GM18861 (cell line): ENCODE measurements around the gene IL36B.

ENCODE experiments used
- ATAC-seq: cut with Tn5 transposase; IDR thresholded peaks from one replicate; pipeline ENCODE4 v1.9.1; 2021; ENCODE audit not compliant: unreplicated experiment

Gene IL36B

DNA sequence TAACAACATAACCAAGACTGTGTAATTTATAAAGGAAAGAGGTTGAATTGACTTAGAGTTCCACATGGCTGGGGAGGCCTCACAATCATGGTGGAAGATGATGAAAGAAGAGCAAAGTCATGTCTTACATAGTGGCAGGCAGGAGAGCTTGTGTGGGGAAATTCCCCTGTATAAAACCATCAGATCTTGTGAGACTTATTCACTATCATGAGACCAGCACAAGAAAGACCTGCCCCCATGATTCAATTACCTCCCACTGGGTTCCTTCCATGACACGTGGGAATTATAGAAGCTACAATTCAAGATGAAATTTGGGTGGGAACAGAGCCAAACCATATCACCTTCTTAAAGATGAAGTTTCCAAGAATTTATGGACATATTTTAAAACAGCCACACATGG, 3.9 kb upstream of the IL36B start:
- ATAC-seq = no peak

DNA sequence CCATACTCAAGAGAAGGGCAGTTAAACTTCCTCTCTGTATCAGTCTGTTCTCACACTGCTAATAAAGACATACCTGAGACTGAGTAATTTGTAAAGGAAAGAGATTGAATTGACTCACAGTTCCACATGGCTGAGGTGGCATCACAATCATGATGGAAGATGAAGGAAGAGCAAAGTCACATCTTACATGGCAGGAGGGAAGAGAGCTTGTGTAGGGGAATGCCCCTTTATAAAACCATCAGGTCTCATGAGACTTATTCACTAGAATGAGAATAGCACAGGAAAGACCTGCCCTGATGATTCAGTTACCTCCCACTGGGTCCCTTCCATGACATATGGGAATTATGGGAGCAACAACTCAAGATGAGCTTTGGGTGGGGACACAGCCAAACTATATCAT, 1.4 kb upstream of the IL36B start:
- ATAC-seq = no peak

DNA sequence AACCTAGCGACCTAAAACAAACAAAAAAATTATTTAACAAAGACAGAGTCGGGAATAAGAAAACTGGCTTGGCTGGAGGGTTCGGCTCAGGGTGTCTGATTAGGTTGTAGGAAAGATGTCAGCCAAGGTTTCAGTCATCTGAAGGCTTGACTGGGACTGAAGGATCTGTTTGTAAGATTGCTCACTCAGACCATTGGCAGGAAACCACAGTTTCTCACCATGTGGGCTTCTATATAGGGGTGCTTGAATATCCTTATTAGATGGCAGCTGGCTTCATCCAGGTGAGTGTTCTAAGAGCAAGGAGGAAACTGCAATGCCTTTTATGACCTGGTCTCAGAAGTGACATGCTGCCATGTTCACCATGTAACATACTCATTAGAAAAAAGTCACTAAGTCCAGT, 999 bp upstream of the IL36B start:
- ATAC-seq = no peak

DNA sequence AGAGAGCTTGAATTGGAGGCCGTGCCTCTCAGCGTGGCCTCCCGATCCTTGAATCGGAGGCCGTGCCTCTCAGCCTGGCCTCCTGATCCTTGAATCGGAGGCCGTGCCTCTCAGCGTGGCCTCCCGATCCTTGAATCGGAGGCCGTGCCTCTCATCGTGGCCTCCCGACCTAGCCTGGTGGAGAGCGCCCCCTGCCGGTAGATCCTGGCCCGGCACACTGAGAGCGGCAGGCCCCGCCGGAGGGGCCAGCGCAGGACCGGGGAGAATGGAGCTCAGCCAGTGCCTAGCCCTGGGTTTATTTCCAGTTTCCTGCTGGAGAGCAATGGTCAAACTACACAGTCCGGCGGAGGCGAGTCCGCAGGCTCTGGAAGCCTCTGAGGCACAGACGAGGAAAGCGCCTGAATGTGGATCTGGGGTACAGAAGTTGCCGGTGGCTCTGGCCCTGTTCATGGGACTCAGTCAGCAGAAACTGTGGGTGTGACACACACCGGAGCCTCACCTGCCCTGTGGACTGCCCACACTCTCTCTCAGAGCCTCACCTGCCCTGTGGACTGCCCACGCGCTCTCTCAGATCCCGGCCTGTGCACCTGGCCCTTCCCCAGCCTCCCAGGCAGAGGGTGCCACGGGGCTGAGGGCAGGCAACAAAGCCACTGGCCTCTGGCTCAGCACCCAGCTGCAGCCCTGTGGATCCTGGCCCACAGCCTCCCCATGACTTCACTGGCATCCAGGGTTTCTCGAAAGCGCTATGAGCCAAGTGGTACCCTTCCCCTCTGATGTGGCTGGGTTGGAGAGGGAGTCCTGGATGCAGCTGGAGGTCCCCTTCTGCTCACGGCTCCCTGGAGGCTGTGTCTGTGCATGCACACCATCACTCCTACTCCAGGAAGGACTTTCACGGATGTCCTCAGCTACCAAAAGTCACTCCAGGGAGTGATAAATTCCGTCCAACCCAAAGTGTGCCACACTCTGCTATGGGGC, 1.5 kb downstream of the IL36B start:
- ATAC-seq = no peak

DNA sequence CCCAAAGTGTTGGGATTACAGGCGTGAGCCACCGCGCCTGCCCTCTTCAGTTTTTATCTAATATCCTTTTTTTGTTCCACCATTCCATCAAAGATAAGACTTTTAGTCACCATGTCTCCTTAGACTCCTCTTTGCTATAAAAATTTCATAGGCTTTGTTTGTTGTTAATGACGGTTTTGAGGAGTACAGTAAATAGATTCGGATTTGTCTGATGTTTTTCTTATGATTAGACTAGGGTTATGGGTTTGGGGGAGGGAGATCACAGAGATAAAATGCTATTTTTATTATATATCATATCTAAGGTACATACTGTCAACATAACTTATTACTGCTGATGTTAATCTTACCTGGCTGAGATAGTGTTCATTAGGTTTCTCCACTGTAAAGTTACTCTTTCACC, 6.2 kb downstream of the IL36B start:
- no peak for ATAC-seq

DNA sequence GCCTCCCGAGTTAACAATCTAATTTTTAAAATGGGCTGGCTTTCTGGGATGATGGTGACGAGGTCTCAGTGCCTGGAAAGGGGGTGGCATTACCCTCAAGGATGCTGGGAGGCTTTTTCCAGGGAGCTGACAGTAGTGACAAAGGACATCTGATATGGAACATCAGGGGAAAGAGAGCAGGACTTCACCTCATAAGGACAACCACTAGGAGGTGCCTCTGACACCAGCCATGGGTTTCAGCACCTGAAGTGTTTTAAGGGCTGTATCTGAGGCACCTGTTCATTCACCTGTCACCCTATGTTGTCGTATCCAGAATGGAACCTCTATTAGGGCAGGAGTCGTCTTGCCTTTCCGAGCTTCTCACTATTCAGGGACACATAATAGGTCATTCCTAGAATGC, 10.8 kb downstream of the IL36B start:
- no peak for ATAC-seq

DNA sequence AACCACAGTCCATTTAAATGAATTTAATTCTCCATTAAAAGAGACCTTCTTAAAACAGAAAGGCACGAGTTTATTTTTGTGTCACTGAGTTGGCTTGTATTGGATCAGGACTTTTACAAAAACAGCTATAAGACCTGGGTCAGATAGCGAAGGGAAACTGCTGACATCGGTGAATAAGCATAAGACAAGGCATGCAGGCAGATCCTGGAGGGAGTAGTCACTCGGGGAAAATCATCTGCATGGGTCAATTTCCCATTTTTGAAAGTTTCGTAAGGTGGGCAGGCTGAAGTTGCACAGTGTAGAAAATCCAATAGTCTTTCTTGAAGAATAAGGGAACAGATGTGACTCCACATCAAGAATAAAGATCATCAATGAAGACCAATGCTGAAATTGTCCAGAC, 12.9 kb downstream of the IL36B start:
- no peak for ATAC-seq

DNA sequence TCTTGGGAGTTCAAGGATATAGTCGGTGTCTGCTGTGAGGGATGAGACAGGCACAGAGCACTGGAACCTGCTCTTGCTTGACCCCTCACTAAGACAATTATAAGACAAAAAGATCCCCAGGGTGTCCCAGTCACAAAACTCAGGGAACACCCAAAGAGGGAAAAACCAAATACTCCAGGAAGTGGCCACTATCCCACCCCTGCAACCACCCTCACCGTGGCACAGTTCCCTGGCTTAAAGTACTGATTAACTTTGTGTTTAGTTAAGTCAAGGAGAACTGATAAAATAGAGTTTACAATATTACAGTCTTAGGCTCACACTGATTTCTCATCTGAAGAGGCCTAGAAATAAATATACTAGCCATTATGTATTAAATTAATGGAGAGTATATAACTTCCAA, 13.5 kb downstream of the IL36B start:
- no peak for ATAC-seq

DNA sequence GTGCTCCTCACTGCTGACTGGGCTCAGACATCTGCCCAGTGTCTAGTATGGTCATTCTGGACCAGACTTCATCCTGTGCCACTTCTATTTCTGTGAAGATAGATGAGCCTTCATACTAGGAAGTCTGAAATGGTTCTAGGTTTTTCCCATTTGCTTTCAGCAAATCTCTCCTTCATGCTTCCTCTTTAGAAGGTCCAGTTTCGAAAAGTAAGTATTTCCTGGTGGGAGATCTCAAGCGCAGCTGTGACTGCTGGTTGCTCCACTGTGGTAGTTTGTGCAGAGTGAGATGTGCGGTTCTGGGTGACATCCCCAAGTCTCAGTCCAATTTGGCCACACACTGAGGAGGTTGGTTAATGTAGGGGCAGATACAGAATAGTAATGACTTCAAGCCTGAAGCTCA, 14.4 kb downstream of the IL36B start:
- ATAC-seq = no peak

DNA sequence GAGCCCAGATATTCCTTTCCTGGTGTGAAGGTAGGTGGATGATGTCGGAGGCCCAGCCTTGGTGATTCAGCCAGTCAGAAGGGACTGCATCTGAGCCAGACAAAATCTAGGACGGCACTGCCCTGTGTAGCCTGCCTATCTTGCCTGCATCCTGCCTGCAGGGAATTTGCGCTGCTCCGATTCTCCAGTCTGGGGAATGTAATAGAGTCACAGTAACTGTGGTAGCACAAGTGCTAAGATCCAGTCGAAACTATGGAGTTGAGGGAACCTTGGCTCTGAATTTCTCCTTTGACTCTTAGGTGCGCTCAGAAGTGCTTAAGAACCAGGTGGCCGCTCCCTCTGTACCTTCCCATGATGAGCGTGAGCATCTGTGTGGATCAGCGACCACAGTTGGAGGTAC, 15.9 kb downstream of the IL36B start:
- ATAC-seq = no peak

DNA sequence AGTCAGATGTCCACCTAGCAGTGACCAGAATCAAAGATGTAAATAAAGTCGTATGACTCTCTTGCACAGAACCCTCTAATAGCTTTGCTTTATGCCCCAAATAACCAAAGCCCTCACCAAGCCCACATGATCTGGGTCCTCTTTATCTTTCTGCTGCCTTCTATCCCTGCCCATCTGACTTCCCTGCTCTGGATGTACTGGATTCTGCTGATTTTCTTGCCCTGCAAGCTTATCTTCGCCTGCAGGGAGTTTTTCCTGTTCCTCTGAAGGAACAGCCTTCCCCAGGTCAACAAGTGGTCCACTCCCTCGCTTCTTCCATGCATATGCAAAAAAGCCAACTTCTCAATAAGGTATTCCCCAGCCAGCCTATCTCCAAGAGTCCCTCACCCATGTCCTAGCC, 18.7 kb downstream of the IL36B start:
- no peak for ATAC-seq

DNA sequence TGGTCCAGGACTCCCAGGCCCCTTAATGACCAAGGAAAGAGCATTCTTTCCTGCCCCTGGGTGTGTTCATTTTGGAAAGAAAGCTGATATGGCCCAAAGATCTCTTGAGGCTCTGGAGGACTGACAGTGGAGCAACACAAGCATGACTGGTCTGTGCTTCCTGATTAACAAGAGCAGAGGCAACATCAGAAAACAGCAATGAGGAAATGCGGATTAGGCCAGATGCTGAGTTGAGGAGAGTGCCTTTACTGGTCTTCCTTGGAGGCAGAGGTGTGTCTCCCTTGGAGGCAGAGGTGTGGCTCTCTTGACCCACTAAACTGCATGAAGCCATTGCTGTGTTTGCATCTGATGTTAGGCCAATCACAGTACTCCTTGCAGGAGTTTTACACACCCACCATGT, 19.9 kb downstream of the IL36B start:
- no peak for ATAC-seq

DNA sequence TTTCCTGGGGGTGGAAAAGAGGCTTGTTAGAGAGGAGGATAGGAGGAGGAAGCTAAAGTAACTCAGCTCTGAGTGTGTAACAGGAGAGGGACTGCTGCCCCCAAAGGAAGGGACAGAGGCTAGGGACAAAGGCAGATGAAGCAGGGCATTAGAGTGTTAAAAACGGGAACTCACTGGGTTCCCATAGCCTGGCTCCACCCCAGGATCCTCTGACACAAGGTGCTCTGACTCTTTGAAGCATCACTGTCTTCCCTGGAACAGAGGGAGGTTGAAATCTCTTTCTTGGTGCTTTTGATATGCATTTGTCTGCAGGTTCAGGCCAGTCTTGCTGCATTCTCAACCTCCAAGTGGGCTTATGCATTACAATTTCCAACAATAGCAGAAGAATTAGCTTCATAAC, 24.6 kb downstream of the IL36B start:
- no peak for ATAC-seq

DNA sequence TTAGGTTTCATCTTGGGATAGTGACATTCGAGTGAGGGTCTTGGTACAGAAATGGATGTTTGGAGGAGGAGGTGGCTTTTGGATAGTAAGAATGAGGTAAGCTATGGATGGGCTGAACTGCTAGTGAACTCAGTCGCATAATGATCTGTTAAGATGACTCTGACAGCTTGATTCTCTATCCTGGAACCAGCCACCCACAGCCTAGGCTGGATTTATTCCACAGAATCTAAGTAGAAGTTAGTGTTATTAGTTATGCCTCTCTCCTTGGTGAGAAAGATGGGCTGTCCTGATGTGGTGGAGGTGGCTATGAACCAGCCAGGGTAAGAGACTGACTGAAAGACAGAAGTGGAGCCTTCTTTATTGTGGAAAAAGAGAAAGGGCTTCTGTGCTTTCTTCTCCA, 25.0 kb downstream of the IL36B start:
- no peak for ATAC-seq

DNA sequence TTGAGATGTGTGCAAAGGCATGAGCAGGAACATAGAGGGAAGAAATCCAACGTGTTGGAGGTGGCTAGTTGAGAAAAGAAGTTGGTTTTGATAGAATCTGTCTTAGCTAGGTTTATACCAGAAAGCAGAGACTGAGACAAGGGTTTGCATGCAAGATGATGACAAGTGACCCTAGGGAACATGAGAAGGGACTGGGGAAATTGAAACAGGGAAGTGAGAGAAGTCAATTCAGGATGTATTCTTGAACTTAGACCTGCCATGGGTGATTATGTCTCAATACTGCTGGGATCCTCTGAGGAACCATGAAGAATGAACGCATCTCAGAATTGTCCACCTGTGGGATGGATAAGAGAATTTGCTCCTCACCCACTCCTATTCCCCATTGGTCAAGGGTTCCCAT, 26.9 kb downstream of the IL36B start:
- ATAC-seq = no peak

DNA sequence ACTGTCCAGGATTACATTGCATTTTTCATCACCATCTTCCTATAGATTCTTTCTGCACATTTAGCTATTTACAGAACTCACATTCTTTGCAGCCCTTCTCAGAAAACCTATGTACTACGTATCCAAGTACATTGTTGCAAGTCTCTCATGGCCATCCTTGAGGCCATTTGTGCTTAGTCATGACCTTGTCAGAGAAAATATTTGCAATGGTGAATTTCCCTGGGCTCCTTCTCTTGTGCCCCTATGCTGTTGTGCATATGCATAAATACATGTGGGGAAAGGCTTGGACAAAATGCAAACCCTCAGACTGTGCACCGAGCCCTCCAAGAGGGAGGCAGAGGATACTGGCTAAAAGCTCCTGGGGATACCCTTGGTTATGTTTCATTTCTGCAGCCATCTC, 27.9 kb downstream of the IL36B start:
- no peak for ATAC-seq

DNA sequence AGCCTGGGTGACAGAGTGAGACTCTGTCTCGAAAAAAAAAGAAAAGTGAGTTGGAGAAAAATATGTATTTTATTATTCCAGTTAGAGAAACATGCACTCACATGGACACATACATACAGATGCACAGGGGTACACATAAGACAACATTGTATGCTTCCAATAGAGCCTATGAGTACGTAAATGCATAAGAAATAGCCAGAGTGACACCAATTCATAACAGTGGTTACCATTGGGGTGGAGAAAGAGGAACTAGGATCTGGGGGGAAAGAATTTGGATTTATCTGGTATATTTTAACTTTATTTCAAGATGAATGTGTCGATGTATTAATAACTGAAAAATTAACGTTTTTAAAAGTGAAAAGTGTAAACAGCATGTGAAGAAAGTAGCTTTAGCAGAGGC, 31.4 kb downstream of the IL36B start:
- no peak for ATAC-seq

DNA sequence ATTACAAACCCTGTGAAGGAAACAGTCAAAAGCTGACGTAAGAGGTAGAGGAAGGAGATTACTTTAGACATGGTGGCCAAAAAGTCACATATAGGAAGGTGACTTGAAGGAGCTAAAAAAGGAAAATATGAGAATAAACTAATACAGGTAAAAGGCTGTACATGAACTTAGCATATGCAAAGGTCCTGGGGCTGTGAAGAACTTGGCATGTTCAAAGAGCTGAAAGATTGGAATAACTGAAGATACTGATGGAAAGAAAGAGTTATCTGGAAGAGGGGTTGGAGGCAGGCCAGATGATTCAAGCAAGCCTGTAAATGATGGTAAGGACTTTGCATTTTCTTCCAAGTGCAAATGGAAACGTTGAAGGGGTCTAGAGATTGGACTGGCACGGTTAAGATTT, 34.2 kb downstream of the IL36B start:
- no peak for ATAC-seq

DNA sequence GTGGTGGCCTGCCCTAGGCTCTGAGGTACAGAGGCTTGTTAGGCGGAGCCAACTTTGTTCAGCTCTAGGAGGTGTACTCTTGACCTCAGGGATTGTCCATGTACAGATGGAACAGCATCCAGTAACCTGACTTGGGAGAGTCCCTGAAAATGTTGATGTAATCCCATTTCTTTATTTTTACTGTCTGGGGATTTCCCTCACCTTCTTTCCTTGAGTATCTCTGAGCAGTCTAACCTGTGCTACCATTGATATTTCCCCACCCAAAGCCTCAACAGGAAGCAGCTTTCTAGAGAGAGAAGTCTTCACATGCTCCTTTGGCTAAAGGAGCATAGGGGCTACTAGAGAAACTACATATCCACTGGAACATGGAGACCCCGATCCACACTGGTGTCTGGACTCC, 37.0 kb downstream of the IL36B start:
- ATAC-seq = no peak

DNA sequence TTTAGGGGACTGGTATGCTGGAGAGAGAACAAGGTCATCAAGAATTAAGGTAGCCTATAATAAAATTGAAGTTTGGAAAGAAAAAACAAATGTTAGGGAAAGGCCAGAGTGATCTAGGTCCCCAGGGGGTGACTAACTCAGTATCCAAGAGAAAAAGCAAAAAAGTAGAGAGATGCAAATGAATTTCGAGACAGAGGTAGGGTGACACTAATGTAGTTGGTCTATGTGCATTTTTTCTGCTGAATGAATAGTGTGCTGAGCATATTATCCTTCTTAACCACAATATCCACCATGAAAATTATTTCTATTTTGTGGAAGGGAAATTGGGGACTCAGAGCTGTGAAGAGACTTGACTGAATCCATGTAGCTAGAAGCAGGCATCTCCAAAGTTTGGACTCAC, 37.6 kb downstream of the IL36B start:
- ATAC-seq = no peak

DNA sequence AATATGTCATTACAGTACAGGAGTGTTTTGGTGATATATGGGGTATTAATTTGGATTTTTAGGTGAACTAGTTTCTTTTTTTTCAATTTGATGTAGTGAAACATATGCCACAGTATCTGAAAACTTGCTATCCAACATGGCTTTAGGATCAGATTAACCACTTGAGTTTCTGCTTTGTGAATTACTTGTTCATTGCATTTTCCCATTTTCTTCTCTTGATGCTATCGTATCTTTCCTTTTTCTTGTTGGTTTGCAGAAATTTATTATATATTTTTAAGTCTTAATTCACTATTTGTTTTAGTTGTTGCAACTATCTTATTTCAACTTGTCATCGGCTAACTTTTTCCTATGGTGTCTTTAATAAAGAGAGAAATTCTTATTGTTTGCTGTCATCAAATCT, 38.6 kb downstream of the IL36B start:
- ATAC-seq = no peak

DNA sequence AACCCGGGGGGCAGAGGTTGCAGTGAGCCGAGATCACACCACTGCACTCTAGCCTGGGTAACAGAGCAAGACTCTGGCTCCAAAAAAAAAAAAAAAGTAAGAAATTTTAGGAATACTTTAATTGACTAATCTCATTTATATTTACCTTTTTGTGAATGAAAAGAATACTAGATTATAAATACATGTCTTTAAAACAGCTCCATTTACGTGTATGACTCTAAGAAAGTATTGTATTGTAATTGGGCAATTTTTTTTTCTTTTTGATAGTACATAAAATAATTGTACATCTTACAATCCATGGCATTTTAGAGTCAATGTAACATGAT, 39.4 kb downstream of the IL36B start:
- ATAC-seq = no peak
